DMS53 treated with DMSO at 0.1 percent for 48 hours (cell line): ENCODE data around the gene PIK3R1.
A peak's percentile ranks its signal among the peaks of the same experiment; 100 is the strongest.

Source experiments
- DNase-seq: peaks from one replicate; lab custom pipeline; 2025; ENCODE audit not compliant: unreplicated experiment; lab: John Stamatoyannopoulos, UW

Gene PIK3R1

GRCh38 chr5:68268101-68268851 lies 52.7 kb downstream of the PIK3R1 start:
- DNase-seq, result no peak

DNA sequence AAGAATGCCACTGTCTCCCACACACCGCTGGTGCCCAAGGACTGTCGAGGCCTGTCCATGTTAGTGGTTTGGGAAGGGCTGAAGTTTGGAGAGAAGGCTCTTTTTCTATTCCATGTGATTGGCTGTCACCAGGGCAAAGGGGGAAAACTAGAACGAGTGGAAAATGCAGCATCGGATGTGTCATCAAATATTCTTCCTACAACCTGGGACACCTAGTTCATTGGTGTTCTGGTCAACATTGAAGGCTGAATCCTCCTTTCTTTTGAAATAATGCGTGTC lies 53.2 kb downstream of the PIK3R1 start:
- no peak for DNase-seq

DNA sequence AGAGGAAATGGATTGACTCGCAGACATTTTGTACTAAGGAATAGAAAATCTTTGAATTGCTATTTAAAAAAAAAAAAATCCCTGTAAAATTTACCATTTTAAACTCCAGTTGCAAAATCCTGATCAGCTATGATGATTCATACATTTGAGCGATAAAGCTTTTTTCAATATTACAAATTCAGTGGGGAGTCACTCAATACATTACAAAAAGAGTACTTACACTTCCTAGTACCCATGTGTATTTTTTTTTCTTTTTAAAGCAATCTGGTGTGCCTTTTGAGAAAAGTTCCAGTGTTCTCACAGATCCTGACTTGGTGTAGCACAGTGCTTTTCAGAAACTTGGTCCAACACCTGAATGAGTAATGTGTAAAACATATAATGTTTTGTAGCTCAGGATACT lies 54.3 kb downstream of the PIK3R1 start:
- no peak for DNase-seq

DNA sequence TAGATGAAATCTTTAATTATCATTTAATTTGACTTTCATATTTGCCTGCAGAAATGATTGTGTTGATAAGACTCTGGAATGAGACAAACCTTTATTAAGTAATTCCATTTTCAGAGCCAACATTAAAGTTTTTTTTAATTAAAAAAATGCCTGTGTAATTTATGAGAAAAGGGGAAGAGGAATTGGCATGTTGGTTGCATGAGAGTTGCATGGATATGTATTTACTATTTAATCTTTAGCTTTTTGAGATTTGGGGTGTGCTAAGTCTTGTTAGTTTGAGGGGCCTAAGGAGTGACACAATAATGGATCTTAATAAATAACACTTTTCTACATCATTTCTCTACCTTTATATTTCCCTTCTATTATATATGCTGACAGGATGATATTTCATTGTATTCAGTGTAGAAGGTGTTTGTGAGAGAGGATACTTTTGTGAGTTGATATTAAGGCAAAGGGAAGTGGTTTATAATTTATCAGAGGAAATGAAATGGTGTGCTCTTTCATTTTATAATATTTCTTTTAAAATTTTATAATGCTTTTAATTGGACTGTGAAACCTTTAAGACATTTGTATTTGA lies 54.9 kb downstream of the PIK3R1 start:
- DNase-seq, result no peak

DNA sequence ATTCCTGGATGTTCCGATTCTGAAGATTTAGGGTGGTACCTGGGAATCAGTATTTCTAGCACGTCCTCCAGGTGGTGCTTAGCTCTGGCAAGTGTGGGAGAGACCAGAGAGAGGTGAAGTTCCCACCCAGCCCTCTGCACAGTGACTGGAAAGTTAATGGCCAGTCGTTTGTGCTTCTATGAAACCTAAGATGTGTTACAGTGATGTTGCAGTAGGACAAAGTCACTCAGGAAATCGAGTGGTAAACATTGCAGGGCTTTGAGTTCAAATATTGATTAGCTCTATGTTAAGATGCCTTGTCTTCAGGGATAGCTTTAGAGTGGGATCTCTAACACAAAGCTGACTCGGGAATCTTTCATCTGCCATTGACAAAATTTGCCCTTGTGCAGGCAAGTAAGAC lies 55.6 kb downstream of the PIK3R1 start:
- DNase-seq, result no peak

- no peak for DNase-seq
These were observed 56.7 kb downstream of the PIK3R1 start for GRCh38 chr5:68272289-68272688.

GRCh38 chr5:68273717-68274409 lies 58.3 kb downstream of the PIK3R1 start:
- DNase-seq, result no peak

DNA sequence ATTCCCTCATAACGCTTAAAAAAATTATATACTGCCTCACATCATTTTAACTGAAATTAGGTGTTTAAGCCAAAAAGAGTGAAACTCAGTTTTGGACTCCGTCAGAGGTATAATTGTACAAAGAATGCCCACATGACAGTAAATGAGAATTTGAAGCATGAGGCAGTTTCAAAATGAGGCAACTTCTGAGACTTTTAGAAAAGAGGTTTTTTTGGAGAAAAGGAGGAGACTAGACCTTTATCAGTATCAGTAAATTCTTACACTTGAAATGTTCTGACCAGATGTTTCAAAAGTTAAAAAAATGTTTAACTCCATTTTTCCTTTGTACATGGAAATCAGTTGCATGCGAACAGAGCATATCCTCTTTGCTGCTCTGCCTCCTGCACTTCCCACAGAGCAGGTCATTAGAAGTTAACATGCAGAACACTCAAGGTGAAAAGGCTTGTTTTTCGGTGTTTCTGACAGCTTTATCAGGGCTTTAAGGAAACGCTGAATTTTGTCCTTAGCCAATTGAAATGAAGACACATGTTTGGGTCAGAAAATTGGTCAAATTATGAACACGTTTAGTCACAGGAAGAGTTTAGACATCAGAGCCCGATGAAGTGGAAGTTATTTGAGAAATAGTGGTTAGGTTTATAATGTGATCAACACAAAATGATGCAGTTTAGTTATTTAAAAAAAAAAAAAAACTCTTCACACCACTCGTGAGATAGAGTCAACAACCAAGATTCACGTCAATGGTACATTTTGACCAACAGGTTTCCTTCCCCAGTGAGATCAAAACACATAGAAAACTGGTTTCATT lies 59.5 kb downstream of the PIK3R1 start:
- DNase-seq, result no peak

DNA sequence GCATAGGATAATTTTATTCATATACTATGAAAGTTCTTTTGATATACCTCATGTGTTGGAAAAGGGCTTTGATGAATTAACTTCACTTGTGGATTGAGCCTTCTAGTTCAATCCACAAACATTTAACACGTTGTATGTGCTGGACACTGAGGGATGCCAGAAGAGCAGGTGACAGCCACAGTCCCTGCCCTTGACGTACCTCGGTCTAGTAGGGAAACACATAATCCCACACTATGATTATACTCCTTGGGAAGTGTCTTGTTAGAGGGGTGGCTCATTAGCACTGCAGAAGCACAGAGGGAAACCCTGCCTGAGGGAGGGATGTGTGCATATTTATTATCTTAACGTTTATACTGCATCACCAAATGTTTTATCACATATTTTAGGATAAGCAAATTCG lies 61.2 kb downstream of the PIK3R1 start:
- DNase-seq, result no peak

- DNase-seq, result no peak
These were observed 61.9 kb downstream of the PIK3R1 start for GRCh38 chr5:68277431-68277830.

DNA sequence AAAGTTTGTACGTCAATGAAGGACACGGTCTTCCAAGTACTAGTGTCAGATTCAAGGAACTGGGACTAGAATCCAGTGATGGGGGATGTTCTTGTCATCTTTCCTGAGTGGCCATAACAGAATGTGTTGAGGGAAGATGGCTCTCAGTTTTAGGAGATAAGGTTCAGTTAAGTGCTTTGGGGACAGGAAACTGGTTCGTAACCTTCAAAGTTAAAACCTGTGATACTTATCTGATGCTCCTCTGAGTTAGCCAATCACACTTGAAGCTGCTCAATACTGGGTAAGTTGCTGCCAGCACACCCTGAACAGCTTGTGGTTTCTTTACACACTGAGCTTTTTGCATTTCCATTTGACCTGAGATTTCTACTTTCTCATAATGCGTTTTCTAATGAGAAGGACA lies 64.4 kb downstream of the PIK3R1 start:
- no peak for DNase-seq

GRCh38 chr5:68282001-68282400 lies 66.4 kb downstream of the PIK3R1 start:
- DNase-seq, result no peak

GRCh38 chr5:68283766-68284165 lies 68.2 kb downstream of the PIK3R1 start:
- no peak for DNase-seq

DNA sequence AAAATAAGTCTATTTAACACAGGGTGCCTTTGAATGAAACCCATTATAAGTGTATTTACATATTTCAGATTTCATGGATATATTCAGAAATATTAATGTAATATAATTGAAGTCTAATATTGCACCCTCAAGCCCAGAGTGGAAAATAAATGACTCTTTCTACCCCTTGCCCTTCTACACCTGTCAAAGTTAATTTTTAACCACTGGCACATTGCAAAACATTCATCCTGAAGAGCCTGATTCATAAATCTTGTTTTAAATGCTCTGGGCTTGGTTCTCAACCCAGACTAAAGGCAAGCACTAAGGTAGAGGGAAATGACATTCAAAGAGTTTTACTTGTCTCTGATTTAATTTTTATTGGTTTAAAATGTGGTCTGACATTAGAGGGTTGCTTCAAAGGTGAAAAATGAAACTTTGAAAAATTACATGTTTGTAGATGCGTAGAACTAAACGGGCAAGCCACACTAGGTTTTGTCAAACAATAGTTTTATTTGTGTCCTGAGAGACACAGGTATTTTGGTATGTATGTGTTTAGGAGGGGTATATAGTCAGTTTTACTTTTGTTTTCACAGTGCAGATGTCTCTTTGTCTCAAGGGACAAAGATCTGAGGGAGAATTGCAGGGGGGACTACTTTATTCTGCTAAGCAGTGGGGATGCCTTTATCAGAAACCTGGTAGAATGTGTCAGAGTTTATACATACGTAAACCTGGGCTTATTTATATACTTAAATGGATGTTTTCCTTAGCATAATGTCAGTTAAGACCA lies 69.7 kb downstream of the PIK3R1 start:
- peak; percentile 83 for DNase-seq

GRCh38 chr5:68285851-68286611 lies 70.5 kb downstream of the PIK3R1 start:
- DNase-seq, result peak; percentile 47

GRCh38 chr5:68286612-68286912 lies 71.0 kb downstream of the PIK3R1 start:
- DNase-seq, result no peak

DNA sequence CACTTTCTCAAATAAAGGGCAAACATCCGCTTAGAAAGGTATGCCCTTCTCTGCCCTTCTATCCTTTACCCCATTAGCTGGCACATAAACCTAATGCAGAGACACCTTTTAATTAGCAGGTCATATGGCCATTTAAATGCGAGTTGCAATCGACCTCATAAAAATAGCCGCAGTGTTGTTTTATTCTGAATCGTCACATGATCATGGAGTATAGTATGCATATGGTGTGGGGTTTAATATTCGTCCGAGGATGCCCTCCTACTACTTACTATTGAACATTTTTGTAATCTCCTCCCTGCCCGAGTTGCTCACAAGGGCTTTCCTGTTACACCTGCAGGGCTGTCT lies 72.0 kb downstream of the PIK3R1 start:
- no peak for DNase-seq

GRCh38 chr5:68287976-68288706 lies 72.6 kb downstream of the PIK3R1 start:
- DNase-seq, result peak; percentile 77

GRCh38 chr5:68288707-68289134 lies 73.2 kb downstream of the PIK3R1 start:
- DNase-seq, result no peak

DNA sequence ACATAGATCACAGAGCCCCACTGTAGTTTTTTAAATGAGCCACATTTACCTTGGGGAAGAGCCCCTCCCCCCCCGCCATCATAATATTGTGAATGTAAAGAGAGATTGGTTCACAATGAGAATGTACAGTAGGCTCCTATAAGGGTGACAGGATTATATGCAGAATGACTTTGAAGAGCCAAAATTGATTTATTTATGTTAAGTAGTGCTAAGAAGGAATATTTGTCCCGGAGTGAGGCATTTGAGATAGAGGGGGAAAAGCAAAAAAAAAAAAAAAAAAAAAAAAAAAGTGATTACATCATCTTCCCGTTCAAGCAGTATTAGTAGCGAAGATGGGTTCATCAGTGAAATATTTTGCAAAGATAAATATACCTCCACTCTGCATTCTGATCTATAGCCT lies 73.9 kb downstream of the PIK3R1 start:
- DNase-seq, result no peak
